OCI-LY7 (cell line): ENCODE data around the gene FAM78B. TPM values are rescaled to one million over a fixed set of nuclear protein-coding genes. Genes with fewer than 3 reads are reported as not detected.

ENCODE experiments used
- BruUV-seq: library from RNA; stranded (reverse); fragments of 400-500 nt; replicated peaks from 2 replicates; lab custom pipeline; 2021; lab: Mats Ljungman, UMichigan
- CTCF ChIA-PET: fragments of 300-600 bp; sonication (Branson Sonifier 250); formaldehyde crosslinking; loops from one replicate; lab custom pipeline; 2022; ENCODE audit warnings: antibody characterized with exemption; ENCODE audit not compliant: unreplicated experiment; lab: Charles Lee
- POLR2A ChIA-PET: fragments of 300-600 bp; sonication (Branson Sonifier 250); formaldehyde crosslinking; loops from one replicate; lab custom pipeline; 2022; ENCODE audit warnings: antibody characterized with exemption; lab: Charles Lee
- DNase-seq: peaks from one replicate; pipeline ENCODE4 v3.0.0-alpha.2; 2015; ENCODE audit warnings: low spot score
- H2AFZ ChIP-seq: fragments of 200-600 bp; sonication (generic), shearing (Covaris generic); 2 replicates; pipeline ENCODE4 v1.6.1; 2014; ENCODE audit warnings: mild to moderate bottlenecking, antibody characterized with exemption, low read length, moderate library complexity
- H3K27ac ChIP-seq: fragments of 200-600 bp; sonication (generic); 2 replicates; pipeline ENCODE4 v1.5.1; 2014; ENCODE audit warnings: mixed run types, low read depth, mild to moderate bottlenecking, moderate library complexity, low read length, inconsistent platforms; ENCODE audit not compliant: poor library complexity, severe bottlenecking
- H3K36me3 ChIP-seq: fragments of 200-600 bp; sonication (generic); 2 replicates; pipeline ENCODE4 v1.6.1; 2014; ENCODE audit warnings: mild to moderate bottlenecking, antibody characterized with exemption, low read length, moderate library complexity, mixed read lengths; ENCODE audit not compliant: insufficient read depth
- H3K4me1 ChIP-seq: fragments of 200-600 bp; sonication (generic); 2 replicates; pipeline ENCODE4 v1.5.1; 2014; ENCODE audit warnings: mild to moderate bottlenecking, low read length; ENCODE audit not compliant: insufficient read depth, poor library complexity, severe bottlenecking
- H3K4me2 ChIP-seq: fragments of 200-600 bp; sonication (generic); 2 replicates; pipeline ENCODE4 v1.6.1; 2014; ENCODE audit warnings: mild to moderate bottlenecking, low read length
- H3K4me3 ChIP-seq: fragments of 200-600 bp; sonication (generic); 2 replicates; pipeline ENCODE4 v1.5.1; 2014; ENCODE audit warnings: mild to moderate bottlenecking, low read depth, low read length; ENCODE audit not compliant: poor library complexity, severe bottlenecking
- H3K79me2 ChIP-seq: fragments of 200-600 bp; sonication (generic); 2 replicates; pipeline ENCODE4 v1.6.1; 2016; ENCODE audit warnings: low read depth, mild to moderate bottlenecking, low read length, moderate library complexity, mixed read lengths; ENCODE audit not compliant: insufficient read depth
- H3K9me2 ChIP-seq: fragments of 200-600 bp; sonication (generic); 2 replicates; pipeline ENCODE4 v1.6.1; 2016; ENCODE audit warnings: mild to moderate bottlenecking, low read length, mixed read lengths; ENCODE audit not compliant: insufficient read depth
- H3K9me3 ChIP-seq: fragments of 200-600 bp; sonication (generic); 2 replicates; pipeline ENCODE4 v1.6.1; 2014; ENCODE audit warnings: mild to moderate bottlenecking, mixed run types, low read length, mixed read lengths
- H4K20me1 ChIP-seq: fragments of 200-600 bp; sonication (generic); 2 replicates; pipeline ENCODE4 v1.6.1; 2014; ENCODE audit warnings: mild to moderate bottlenecking, antibody characterized with exemption, low read length, moderate library complexity, mixed read lengths; ENCODE audit not compliant: insufficient read depth
- EZH2phosphoT487 ChIP-seq: fragments of 200-600 bp; sonication (generic); IDR thresholded peaks from 2 replicates; pipeline ENCODE4 v1.6.1; 2018; ENCODE audit warnings: low read depth, borderline replicate concordance, mild to moderate bottlenecking, mixed run types, antibody characterized with exemption, low read length, moderate library complexity, mixed read lengths
- intact Hi-C: fragments of 100-400 bp; cut with micrococcal nuclease; formaldehyde crosslinking; loops from one replicate; pipeline ENCODE4 v1.10.0; 2022; ENCODE audit not compliant: unreplicated experiment
- total RNA-seq, 2 experiments: library from RNA; depleted of rRNA in 1 of 2; stranded (reverse); fragments of >200 nt in 1 of 2; shearing (Covaris generic) in 1 of 2; gene quantifications; 2 replicates each; pipeline ENCODE4 v1.2.3, GENCODE V29; 2014 to 2022
- TF ChIP-seq, protein P1 (sequence below): fragments of 200-600 bp; sonication (generic); conservative IDR thresholded peaks from 2 replicates; pipeline ENCODE4 v1.5.1; 2014; ENCODE audit warnings: mild to moderate bottlenecking, antibody characterized with exemption, low read length, moderate library complexity, mixed read lengths

FAM78B gene
- total RNA-seq, 2 experiments from 2014 or later: not detected

DNA sequence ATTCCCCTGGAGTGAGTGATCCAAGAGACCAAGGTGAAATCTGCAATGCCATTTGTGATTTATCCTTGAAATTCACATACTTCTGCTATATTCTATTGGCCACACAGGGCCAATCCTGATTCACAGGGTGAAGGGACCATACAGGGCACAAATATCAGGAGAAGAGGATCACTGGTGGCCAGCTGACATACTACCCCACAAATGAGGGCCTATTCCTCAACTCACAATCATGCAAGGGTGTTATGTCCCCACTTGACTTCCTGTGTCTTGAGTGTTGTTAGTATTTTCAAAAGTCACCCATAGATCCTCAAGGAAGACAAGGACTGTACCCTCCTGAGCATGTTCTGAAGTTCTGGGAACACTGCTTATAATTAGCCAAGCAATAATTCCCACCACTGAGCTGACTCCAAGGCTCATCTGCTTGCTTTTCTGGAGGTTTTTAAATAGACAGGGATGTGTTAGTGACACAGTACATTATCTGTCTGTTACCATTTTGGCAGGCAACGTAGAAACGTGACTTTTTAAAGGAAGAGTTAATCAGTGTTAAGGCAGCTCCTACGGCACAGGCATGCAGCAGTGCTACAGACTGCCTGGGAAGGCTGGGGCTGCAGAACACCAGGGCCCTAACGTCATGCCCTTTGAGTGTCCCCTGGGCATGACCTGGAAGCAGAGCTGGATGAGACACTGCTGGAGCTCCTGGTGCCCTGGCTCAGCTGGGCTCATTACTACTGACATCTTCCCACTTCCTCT lies 137.4 kb downstream of the FAM78B start:
- no peak for DNase-seq
- H3K27ac ChIP-seq: no peak overlapping the region
- no TSS peak for BruUV-seq
- ChIA-PET CTCF (no interaction called here), POLR2A (no interaction called here)
- intact Hi-C loops: no loop called here
- no peak overlapping the region for H3K4me3 ChIP-seq
- no peaks in the 10 kb centered on the region for H4K20me1 ChIP-seq
- H3K79me2 ChIP-seq: no peaks in the 10 kb centered on the region
- no peak for TF ChIP-seq EZH2phosphoT487
- TF ChIP-seq, protein P1, sequence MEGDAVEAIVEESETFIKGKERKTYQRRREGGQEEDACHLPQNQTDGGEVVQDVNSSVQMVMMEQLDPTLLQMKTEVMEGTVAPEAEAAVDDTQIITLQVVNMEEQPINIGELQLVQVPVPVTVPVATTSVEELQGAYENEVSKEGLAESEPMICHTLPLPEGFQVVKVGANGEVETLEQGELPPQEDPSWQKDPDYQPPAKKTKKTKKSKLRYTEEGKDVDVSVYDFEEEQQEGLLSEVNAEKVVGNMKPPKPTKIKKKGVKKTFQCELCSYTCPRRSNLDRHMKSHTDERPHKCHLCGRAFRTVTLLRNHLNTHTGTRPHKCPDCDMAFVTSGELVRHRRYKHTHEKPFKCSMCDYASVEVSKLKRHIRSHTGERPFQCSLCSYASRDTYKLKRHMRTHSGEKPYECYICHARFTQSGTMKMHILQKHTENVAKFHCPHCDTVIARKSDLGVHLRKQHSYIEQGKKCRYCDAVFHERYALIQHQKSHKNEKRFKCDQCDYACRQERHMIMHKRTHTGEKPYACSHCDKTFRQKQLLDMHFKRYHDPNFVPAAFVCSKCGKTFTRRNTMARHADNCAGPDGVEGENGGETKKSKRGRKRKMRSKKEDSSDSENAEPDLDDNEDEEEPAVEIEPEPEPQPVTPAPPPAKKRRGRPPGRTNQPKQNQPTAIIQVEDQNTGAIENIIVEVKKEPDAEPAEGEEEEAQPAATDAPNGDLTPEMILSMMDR: no peak
- H3K4me1 ChIP-seq: no peaks in the 10 kb centered on the region
- H3K4me2 ChIP-seq: no peak overlapping the region
- no peaks in the 10 kb centered on the region for H3K36me3 ChIP-seq
- H2AFZ ChIP-seq: no peak overlapping the region
- H3K9me2 ChIP-seq: no peaks in the 10 kb centered on the region
- no peaks in the 10 kb centered on the region for H3K9me3 ChIP-seq

- intact Hi-C loops: no loop called here
- no peaks in the 10 kb centered on the region for H3K4me1 ChIP-seq
- DNase-seq: no peak
- no peaks in the 10 kb centered on the region for H3K9me2 ChIP-seq
- no peak overlapping the region for H3K4me3 ChIP-seq
- no peak for TF ChIP-seq EZH2phosphoT487
- TF ChIP-seq, protein P1: no peak
- BruUV-seq: no TSS peak
- ChIA-PET CTCF (no interaction called here), POLR2A (no interaction called here)
- no peaks in the 10 kb centered on the region for H3K9me3 ChIP-seq
- no peaks in the 10 kb centered on the region for H3K36me3 ChIP-seq
- no peak overlapping the region for H3K27ac ChIP-seq
- H3K79me2 ChIP-seq: no peaks in the 10 kb centered on the region
- H3K4me2 ChIP-seq: no peak overlapping the region
- no peaks in the 10 kb centered on the region for H4K20me1 ChIP-seq
- H2AFZ ChIP-seq: no peak overlapping the region
Measured at GRCh38 chr1:166026555-166026954, 140.2 kb downstream of the FAM78B start.

DNA sequence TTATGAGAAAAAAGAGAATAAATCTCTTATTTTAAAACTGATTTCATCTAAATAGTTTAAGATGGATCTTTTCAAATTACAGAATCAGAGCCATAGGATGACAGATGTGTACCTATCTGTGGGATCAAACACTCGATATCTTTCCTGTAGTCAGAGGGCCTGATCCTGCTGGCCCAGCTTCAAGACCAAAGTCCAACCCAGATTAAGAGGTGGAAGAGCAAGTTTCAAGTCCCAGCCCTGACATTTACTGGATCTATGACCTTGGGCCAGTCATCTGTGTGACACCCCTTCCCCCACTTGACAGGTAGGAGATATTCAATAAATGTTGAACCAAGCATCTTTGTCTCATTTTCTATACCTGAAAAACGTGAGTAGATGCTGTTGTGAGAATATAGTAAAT lies 140.7 kb downstream of the FAM78B start:
- intact Hi-C loops: no loop called here
- no peak for DNase-seq
- no peak for TF ChIP-seq EZH2phosphoT487
- TF ChIP-seq, protein P1: no peak
- H3K9me3 ChIP-seq: no peaks in the 10 kb centered on the region
- no peaks in the 10 kb centered on the region for H3K79me2 ChIP-seq
- ChIA-PET POLR2A (no interaction called here), CTCF (no interaction called here)
- H4K20me1 ChIP-seq: no peaks in the 10 kb centered on the region
- no peak overlapping the region for H3K4me3 ChIP-seq
- BruUV-seq: no TSS peak
- H3K27ac ChIP-seq: no peak overlapping the region
- no peak overlapping the region for H2AFZ ChIP-seq
- no peaks in the 10 kb centered on the region for H3K9me2 ChIP-seq
- H3K4me1 ChIP-seq: no peaks in the 10 kb centered on the region
- H3K36me3 ChIP-seq: no peaks in the 10 kb centered on the region
- no peak overlapping the region for H3K4me2 ChIP-seq
